Effector CD4-positive, alpha-beta T cell (primary cell): Measurements from ENCODE around the gene AAMDC.
"Not testable (repeated sequence)": the region's sequence is repeated elsewhere in the genome, so short reads cannot be mapped to it uniquely, and the experiment has no call there.

Source experiments
- DNase-seq: peaks from one replicate; pipeline ENCODE4 v3.0.0-alpha.2; 2020

AAMDC gene

DNA sequence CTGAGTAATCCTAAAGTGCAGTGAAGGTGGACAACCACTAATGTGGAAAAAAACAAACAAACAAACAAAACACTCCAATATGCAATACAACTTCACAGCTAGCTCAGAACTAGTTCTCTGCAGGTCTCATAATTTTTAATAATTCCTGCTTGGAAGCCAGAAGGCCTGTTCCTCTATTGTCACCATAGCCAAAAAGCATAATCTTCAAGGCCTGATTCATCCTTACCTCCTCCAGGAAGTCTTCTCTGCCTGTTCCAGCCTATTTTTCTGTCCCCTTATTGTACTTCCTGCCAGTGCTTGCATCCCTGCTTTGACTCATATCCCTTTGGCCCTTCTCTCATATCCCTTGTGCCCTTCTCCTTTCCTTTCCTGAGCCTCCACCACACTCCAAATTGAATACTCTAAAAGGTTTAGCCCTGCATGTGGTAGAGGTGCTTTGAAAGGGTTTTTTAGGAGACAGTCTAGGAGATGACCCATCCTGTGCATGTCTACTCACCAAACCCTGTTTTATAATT, 69.2 kb downstream of the AAMDC start:
- not testable (repeated sequence) for DNase-seq

DNA sequence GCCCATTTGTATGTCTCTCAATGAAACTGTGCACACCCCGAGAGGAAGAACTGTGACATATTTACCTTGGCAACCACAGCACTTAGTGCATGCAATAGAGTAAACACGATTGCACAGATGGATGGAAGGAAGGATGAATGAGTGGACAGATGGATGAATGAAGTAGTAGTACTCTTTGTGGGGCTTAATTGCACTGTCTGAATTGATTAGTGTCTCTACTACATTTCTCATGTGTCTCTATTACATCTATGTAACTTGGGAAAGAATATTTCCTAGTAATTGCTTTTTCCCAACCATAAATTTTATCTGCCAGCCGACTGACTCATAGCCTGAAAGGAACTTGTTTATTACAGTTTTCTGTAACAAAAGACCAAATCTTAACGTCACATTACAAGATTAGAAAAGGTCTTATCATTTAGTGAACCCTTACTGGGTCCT, 69.7 kb downstream of the AAMDC start:
- not testable (repeated sequence) for DNase-seq

DNA sequence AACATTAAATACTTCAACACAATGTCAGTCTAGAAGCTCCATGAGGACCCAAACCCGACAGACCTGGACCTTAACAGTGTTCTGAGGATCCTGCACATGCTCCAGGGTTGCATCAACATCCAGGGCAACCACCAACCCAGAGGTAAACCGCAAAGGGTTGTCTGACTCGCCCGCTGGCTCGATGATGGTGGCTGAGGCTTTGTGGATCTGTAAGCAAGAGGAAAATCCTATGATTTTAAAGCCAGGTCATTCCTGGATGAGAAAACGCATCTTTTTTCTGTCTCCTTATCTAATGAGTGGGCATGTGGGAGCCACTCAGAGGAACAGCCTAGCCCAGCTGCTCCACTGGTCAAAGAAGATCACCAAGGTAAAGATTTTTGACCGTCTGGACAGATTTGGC, 70.3 kb downstream of the AAMDC start:
- DNase-seq = not testable (repeated sequence)

DNA sequence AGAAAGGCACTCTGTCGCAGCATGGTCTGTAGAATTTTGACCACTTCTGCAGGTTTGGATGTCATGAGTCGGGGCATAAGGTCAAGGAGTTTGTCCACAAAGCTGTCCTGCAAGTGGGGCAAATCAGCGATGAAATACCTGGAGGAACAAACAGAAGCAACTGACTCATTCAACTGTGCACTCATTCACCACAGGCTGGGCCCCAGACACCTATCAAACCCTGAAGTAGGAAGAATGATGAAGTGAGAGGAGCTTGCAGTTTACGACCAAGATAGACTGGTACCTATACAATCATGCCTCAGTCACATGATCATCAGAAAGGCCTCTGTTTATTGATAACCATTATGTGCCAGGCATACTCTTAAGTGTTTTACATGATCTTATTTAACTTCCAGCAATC, 70.8 kb downstream of the AAMDC start:
- DNase-seq = not testable (repeated sequence)

DNA sequence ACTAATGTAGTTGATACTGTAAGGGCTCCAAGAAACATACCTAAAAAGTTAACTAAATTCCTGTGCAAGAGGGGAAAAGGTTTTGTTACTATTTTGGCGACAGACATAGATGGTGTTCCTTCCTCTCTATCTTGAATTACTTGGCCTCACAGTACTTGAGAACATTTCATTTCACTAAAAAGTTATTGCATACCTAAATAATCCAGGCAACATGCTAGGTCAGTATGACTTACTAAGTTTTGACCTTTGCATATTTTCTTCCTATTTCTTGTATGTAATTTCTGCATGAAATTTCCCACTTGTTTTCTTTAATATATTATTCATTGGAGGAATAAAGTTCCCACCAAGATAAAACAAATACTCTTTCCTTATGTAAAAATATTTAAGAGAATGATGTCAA, 74.0 kb downstream of the AAMDC start:
- DNase-seq = not testable (repeated sequence)

DNA sequence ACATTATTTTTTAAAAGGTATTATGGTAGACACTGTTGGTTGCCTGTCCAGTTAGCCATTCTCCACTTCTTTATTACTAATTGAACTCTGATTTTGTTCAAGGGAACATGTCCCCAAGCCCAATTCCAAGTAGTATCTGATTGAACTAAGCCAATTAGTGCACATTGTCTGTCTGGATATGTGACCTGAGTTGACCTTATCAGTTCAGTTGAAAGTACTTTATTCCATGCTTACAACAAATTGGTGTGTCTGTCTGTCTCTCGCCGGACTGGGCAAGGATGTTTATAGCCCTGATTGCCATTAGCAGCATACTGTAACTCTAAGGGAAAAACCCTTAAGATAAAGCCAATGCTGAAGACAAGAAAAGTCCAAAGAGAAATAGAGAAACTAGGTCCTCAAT, 87.9 kb downstream of the AAMDC start:
- DNase-seq = no peak

DNA sequence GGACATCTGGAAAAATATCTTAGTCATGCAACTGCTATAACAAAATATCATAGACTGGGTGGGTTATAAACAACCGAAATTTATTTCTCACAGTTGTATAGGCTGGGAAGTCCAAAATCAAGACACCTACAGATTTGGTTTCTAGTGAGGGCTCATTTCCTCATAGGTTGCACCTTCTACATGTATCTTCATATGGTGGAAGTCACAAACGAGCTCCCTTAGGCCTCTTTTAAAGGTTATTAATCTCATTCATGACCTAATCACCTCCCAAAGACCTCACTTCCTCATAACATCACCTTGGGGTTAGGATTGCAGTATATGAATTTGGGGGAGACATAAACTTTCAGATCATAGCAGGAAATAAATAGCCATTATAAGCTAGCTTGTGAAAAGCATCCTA, 88.3 kb downstream of the AAMDC start:
- no peak for DNase-seq

DNA sequence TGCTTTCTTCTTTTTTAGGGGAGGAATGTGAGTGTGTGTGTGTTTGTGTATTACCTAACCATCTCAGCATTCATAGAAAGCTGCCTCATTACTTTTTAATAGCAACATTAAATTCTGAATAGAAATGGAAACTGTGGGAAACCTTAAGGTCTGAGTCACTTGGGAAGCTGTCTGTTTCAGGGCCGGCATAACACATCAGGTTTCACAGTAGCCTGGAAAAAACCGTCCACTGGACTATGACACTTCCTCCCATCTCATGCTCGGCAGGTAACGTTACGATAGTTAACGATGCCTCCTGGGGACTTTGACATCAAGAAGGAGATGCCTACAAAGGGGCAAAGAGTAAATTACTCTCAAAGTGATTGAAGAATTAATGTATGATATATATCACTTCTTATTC, 89.9 kb downstream of the AAMDC start:
- DNase-seq = not testable (repeated sequence)

DNA sequence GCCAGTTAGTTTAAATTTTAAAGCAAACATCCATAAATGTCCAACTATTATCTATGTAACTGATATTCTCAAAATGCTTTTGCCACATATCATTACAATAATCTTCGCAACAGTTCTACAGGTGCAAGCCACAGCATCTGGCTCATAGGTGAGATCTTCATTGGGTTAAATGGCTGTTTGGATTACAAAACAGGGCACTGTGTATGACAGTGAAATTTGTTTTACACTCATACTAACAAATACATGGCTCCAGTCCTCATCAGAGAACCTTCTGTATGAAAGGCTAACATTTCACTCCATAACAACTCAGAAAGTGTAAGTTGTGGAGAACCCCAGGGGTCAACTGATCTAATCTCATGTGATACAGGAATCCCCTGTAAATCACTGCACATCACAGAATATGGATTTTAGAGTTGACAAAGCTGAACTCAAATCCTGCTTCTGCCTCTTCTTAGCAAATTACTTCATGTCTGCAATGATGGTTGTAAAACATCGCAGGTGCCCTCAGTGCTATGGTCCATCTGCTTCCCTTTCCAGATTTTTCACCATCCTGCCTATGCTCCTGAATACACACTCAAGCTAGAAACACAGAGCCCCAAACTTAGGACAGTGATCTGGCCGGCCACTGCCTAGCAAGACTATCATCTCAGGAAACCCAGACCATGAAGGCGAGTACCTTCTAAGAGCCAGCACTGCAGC, 92.8 kb downstream of the AAMDC start:
- not testable (repeated sequence) for DNase-seq

DNA sequence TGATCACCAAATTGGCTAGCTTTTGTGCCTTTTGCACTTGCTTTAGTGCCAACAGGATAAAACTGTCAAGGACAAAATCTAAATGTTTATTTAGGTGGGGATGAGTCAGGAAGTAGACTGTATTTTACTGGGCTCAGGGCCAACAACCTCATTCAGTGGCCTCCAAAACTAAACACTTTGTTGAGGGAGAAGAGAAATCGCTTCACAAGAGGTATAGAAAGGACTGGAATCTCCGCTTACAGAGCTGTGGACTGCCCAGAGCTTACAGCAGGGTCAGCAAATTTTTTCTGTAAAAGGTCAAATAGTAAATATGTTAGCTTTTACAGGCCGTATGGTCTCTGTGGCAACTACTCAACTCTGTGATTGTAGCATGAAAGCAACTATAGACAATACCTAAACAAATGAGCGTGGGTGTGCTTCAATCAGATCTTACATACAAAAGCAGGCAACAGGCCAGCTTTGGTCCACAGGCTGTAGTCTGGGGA, 93.4 kb downstream of the AAMDC start:
- not testable (repeated sequence) for DNase-seq

DNA sequence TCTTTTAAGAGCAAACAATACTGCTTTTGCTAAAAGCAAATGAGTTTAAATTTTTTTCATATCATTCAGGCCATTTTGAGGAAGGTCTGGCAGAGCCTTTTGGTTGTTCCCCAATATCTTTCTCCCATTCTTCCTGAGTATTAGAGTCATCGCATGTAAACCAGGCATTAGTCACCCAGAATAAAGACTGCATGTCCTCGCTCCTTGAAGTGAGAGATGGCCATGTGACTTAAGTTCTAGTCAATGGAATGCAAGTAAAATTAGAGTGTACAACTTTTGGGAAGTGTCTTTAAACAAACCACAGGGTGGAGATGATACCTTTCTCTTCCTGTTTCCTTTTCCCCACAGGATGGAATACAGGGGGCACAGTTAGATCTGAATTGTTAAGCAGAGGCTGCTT, 96.8 kb downstream of the AAMDC start:
- DNase-seq = not testable (repeated sequence)
